GM19467 (cell line): ENCODE results near the gene PLAC8.
"Not testable (repeated sequence)": the region's sequence is repeated elsewhere in the genome, so short reads cannot be mapped to it uniquely, and the experiment has no call there.

ENCODE experiments used
- ATAC-seq: cut with Tn5 transposase; IDR thresholded peaks from one replicate; pipeline ENCODE4 v1.9.1; 2021; ENCODE audit warnings: mild to moderate bottlenecking, moderate library complexity; ENCODE audit not compliant: unreplicated experiment

The PLAC8 gene, protein sequence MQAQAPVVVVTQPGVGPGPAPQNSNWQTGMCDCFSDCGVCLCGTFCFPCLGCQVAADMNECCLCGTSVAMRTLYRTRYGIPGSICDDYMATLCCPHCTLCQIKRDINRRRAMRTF

DNA sequence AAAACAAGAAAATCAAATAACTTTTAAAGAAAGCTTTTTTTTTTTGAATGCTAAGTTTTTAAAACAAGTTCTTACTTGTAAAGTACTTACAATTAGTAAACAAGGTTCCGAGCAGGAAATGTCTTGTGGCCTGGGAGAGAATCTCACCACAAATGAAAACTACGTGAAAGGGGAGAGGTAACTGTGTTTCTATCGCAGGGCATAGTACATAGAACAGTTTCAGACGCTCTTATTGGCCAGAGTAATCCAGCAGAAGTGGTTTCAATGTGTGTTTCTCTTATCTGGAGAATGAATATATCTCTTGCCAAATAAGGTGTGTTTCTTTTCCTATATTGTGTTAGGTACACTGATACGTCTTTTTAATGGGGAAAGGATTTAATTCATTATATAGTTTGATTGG, at the start of gene PLAC8:
Gene PLAC8 (minus strand): TSS at position 154 of the 400 bp plus-strand sequence. CDS start 6,808 bp downstream, outside the sequence.
- ATAC-seq: peak; percentile 45

DNA sequence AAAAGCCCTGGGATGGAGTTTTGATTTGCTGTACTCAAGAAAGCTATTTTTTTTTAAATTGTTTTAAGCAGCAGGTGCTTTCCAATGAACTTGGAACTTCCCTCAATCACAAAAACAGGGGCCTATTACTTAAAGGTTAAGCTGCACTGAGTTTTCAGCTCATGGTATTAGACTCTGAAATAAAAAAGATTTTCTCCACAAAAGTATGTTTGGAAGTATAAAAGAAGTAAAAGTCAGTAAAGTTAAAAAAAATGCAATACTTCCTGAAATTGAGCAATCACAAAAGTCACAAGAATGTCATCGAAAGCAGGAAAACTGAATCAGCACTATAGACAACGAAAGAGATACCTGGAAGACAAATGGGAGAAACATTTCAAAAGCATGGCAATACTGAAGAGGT, 38.9 kb upstream of the PLAC8 start:
- ATAC-seq: no peak

DNA sequence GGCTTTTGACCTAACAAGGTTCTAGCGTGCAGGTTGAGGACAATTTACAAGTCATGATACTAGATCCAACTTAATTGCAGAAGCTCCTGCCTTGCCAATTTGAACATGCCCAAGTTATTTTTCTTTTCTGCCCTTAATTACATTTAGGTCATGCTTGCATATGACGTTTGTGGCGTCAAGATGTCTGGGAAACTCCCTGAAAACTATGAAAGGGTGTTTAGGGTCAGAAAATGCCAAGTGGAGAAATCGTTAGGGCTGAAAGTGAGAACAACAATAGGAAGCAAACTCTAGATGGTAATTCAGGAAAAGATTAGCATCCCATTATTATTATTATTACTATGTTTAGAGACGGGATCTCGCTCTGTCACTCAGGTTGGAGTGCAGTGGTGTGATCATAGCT, 38.2 kb upstream of the PLAC8 start:
- no peak for ATAC-seq

DNA sequence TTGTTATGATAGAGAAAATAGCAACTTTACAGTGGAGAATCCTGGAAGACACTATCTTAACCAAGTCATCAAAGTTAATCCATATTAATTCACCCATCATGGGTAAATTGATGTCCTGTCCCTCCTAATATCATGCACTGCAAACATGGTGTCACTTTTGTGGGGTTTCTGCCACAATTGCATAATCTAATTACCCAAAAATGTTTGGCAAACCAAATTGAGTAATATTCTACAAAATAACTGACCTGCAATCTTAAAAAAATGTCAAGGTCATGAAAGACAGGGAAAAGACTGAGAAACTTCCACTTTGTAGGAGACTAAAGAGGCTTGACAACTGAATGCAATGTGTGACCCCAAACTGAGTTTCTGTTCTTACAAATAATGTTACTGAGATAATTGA, 37.1 kb upstream of the PLAC8 start:
- ATAC-seq: no peak

DNA sequence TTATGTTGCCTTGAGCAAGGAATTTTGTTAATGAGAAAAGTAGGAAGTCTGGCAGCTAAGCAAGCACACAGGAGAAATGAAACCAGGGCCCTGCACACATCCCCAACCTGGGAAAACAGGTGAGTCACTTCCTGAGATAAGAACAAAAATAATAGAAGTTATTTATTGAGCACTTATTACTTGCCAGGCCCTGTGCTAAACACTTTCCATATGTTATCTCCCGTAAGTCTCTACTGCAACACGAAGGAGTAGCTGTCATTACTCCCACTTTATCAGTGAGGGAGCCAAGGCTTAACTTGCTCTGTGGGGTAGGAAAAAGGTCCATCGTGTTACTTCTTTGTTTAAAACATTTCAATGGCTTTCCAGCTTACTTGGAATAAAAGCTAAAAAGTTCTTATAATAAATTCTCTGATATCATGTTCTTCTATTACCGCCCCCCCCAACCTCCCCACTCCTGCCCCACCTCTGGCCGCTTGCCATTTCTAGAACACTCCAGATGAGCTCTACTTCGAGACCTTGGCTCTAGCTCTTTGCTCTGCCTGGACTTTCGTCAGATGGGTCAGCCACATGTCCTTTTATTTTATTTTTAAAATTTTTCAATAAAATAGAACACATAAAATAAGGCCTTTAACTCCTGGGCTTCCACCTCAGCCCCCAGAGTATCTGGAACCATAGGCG, 36.3 kb upstream of the PLAC8 start:
- ATAC-seq: no peak

DNA sequence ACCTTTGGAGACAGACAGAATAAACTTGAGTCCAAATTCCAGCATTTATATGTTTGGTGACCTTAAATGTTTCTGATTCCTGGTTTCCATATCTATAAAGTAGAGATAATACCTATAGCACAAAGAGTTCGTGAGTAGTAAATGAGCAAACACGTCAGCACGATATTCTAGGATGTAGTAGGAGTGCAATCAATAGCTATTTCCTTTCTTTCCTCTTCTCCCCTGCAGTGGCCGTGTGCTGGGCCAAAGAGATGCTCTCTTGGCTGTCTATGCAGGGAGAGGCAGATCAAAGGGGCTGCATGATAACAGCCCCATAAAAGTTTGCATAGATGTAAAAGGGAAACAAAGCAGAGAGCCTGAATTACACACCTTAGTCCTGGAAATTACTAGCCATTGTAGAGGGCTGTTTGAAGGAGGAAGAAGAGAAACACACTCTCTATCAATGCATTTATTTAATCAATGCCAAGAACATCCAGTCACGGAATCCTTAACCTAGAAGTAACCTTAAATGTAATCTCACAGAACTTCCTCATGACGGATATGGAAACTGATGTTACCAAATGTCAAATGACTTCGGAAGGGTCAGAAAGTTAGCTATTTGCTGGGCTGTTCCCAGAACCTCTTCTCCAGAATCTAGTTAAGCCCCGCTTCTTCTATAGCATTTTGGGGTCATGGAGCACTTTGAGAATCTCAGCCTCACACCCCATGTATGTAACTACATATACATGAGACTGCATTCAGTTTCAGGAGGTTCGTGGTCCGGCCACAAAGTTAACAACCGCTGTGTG, 35.5 kb upstream of the PLAC8 start:
- no peak for ATAC-seq

DNA sequence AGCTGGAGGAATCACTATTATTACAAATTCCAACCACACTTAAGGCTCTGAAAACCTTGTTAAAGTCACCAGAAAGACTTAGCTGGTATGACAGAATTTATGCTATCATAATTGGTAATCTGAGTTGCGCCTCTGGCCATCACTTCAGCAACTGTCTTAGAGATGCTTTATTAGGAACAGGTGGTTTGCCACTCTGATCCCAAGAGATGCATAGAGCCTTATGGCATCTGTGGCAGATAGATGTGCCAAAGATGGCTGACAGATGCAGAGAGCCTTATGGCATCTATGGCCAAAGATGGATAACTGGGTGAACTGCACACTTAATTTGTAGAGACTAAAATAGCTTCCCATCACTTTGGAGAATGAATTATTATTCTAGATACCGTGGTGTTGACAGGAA, 32.3 kb upstream of the PLAC8 start:
- ATAC-seq: no peak

DNA sequence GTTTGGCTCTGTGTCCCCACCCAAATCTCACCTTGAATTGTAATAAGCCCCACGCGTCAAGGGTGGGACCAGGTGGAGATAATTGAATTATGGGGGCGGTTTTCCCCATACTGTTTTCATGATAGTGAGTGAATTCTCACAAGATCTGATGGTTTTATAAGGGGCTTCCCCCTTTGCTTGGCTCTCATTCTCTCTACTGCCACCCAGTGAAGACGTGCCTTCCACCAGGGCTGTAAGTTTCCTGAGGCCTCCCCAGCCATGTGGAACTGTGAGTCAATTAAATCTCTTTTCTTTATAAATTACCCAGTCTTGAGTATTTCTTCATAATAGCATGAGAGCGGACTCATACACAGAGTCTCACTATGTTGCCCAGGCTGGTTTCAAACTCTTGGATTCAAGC, 31.2 kb upstream of the PLAC8 start:
- ATAC-seq: not testable (repeated sequence)

DNA sequence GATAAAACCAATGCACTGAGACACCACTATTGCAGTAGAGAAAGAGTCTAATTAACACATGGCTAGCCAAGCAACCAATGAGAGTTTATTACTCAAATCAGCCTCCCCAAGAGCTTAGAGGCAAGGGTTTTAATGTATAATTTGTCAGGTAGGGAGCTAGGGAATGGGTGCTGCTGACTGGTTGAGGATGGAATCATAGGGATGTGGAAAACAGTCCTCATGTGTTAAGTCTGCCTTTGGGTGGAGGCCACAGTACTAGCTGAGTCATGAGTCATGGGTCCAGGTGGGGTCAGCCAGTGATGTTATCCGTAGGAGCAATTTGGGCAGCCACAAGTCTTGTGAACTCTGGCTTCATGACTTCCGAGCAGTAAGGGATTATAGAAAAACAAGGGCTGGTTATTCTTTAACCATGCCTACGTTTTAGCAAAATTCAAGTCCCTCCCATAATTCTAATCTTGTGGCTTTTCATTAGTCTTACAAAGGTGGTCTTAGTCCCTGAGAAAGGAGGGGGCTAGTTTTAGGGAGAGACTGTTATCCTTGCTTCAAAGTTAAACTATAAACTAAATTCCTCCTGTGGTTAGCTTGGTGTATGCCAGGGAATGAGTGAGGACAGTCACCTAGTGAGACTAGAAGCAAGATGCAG, 25.1 kb upstream of the PLAC8 start:
- ATAC-seq: no peak

DNA sequence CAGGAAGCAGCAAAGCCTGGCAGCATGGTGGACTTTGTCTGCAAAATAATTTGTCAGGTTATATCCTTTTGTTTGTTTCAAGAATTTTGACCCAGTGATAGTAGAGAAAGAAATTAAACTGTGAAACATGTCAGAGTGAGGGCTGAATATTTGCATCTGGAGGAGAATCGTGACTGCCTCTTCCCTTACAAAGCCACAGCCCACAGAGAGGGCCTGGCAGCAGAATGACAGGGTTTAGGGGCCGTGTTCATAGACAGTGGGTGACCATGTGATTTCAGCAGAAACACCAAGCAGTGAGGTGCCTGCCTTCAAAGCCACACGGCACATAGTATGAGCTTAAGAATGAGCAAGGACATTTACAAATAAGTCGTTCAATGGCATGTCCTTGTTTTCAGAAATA, 24.4 kb upstream of the PLAC8 start:
- no peak for ATAC-seq

DNA sequence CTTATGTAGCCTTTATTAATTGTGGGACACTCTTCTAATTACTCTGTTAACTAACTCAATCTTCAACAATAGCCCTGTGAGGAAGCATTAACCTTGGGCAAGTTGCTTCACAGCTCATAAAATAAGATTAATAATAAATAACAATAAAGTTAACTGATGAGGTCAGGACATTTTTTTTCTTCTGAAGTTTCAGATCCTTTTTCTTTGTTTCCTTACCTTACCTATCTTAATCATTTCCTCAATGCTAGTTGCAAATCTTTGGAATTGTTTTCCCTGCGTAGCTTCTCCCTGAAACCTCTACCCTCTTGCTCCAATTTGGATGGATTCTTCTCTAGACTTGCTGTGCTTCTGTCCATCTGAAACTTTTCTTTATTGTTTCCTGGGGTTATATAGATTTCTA, 17.5 kb upstream of the PLAC8 start:
- ATAC-seq: no peak

DNA sequence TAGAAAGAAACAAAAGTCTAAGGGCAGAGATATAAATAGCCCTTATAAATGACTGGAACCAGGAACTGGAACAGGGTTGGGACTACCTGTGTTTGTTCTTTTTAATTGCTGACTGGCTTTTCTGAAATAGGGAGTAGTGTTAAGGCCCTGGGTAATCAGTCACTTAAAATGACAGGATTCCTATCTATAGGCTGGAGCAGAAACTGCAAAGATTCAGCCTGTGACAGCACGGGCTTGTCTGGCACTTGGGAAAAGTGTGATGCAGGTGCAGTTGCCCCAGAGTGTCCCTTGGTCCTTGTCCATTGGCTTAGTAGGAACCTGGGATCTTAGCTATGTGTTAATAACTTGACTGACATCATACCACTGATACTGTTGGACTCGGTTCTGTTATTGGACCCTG, 14.7 kb upstream of the PLAC8 start:
- ATAC-seq: no peak

DNA sequence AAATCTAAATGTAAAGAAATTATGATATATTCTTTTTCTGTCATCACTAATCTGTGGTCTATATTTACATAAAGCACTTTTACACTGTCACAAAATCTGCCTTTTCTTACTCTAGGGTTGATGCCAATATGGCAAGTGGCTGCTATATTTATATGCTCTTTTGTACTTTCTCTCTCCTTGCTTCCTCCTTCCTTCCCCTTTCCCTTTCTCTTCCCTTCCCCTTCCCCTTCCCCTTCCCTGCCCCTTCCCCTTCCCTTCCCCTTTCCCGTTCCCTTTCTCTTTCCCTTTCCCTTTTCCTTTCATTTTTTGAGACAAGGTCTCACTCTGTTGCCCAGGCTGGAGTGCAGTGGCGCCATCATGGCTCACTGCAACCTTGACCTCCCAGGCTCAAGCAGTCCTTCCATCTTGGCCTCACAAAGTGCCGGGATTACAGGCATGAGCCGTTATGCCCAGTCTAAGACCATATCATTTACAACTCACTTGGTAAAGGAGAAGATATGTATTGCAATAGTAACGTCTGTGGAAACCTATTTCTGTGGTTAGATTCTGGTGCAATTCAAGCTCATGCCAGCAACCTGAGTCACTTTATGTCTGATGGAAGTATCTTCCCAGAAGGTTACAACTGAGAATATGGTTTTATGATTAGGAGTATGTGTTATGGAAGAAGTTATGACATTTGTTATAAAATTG, 13.9 kb upstream of the PLAC8 start:
- no peak for ATAC-seq

DNA sequence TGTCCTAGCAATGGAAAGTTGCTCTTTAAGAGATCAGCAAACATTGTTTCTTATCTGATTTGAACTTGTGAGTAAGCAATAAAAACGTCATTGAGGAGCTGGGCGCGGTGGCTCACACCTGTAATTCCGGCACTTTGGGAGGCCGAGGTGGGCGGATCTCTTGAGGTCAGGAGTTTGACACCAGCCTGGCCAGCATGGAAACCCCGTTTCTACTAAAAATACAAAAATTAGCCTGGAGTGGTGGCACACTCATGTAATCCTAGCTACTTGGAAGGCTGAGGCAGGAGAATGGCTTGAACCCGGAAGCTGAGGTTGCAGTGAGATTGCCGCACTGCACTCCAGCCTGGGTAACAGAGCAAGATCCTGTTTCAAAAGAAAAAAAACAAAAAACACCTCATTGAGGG, 11.2 kb upstream of the PLAC8 start:
- no peak for ATAC-seq

DNA sequence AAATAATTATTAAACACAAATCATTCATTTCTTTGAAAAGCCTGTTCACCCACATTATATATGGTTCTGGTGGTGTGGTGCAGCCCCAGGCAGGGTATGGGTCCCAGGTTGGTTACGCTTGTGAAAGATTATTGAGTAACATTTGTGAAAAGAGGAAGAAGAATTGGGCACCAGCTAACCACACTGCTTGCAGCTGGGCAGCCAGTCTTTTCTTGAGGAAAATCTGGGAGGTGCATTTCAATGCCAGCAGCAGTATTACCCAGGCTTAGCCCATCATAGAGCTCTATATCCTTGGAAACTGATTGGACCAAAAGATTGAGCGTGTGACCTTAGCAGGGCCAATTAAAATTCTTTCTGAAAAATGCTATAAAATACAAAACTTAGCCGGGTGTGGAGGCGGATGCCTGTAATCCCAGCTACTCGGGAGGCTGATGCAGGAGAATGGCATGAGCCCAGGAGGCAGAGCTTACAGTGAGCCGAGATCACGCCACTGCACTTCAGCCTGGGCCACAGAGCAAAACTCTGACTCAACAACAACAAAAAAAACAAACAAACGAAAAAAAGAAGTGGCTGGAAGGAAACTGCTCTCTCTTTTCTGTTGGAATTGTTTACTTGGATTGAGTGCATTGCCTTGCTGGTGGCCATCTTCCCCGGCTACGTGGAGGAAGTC, 9.7 kb upstream of the PLAC8 start:
- no peak for ATAC-seq

DNA sequence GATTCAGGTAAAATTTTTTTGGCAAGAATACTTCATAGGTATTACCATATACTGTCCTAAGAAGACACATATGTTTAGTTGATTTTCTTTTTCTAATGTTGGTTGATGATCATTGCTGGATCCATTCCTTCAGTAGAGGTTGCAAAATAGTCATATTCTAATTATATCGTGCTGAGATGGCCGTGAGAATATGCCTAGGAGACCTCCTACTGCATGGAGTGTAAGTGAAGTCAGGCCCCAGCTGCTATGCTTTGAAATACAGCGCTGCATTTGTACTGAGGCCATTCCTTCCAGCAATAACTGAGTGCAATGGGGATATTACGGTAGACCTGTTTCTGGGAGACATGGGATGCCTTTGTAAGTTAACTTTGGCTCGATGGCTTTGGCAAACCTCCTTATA, 6.7 kb upstream of the PLAC8 start:
- ATAC-seq: no peak

DNA sequence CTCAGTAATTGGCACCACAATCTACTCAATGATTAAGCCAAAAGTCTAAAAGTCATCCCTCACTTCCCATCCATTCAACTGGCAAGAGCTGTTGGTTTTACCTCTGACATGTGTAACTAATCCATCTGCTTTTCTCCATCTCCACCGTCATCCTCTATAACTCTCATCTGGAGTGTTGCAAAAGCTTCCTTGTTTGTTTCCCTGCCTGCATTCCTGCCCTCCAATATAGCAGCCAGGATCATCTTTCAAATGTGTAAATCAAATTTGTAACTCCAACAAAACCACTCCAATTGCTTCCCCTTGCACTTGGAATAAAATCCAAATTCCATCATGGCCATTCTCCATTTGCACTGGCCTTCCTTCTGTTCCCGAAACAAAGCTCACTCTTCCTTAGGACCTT, 4.3 kb upstream of the PLAC8 start:
- no peak for ATAC-seq

DNA sequence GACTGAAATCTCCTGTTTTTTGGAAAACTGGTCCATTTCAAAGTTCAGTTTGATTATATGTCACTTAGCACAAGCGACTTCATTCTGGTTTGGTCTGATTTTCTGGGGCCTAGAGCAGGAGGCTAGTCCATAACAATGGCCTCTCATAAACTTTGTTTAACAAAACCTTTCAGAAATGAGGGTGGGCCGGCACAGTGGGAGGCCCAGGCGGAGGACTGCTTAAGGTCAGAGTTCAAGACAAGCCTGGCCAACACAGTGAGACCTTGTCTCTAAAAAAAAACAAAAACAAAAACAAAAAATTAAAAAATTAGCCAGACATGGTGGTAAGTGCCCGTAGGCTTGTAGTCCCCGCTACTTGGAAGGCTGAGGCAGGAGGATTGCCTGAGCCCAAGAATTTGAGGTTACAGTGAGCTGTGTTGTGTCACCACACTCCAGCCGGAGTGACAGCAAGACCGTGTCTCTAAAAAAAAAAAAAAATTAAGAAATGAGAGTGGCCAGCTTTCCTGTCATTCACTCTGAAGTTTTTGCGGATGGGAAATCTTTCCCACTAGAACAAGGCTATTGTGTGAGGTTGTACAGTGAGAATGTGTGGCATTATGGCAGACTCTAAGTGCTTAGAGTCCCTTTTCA, 1.2 kb upstream of the PLAC8 start:
- ATAC-seq: no peak

DNA sequence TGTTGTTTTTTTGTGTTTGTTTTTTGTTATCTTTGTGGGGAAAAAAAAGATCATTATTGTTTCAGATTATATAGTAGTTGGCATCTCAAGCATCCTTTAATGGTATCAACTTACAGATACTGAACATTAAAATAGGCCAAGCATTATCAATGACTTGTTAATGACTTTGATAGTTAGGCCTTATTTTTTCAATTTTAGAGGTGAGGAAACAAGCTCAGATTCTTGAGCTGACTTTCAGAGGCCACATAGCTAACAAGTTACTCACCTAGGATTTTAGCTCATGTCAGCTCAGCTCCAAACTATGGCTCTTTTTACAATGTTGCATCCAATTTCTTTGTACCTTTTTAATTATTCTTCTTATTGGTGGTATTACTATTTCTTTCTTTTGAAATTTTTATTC, 471 bp upstream of the PLAC8 start:
- ATAC-seq: no peak

DNA sequence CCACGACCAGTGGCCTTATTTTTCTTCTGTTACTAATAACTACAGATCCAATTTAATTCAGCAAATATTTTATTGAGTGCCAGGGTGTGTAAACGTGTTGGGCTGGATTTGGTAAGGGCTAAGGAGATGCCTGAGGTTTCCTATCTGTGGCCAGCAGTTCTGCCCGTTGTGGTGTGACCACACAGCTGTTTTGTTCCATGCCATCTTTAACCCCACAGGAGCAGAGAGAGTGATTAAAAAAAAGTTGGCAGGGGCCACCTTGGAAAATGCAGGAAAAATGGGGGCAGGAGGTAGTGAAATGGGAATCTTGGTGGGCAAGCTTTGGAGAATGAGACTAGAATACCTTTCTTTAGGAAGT, 1.1 kb downstream of the PLAC8 start:
- no peak for ATAC-seq
